AG04449 (cell line): ENCODE results near the gene SYMPK.

Experiments used
- CTCF ChIA-PET: fragments of 350-600 bp; formaldehyde crosslinking; extraction: SDS; loops from one replicate; lab custom pipeline; 2021; ENCODE audit warnings: antibody characterized with exemption; lab: Yijun Ruan, JAX
- POLR2A ChIA-PET: fragments of 400-600, 350-600 bp; formaldehyde crosslinking; extraction: SDS; loops from one replicate; lab custom pipeline; 2020; ENCODE audit warnings: antibody characterized with exemption, inconsistent platforms; lab: Yijun Ruan, JAX
- DNase-seq: peaks from one replicate; pipeline ENCODE4 v3.0.0-alpha.2; 2010; ENCODE audit warnings: low read depth, low spot score
- H3K4me3 ChIP-seq: 2 replicates; pipeline ENCODE4 v1.5.1; 2011; ENCODE audit warnings: low read depth, mild to moderate bottlenecking, control low read depth, low read length
- CTCF ChIP-seq: IDR thresholded peaks from one replicate; pipeline ENCODE4 v1.5.1; 2011; ENCODE audit warnings: mild to moderate bottlenecking, moderate library complexity, low read length, control low read depth, inconsistent platforms; ENCODE audit not compliant: insufficient read depth; ENCODE audit errors: missing control alignments

The SYMPK gene

GRCh38 chr19:45792470-45793177 lies 70.3 kb downstream of the SYMPK start, which contains the start of gene DMWD:
DMWD (minus strand) TSS chr19:45792845; CDS start chr19:45792756, 89 bp downstream.
- POLR2A ChIA-PET, result interaction anchor here (0.6 to 1.9 kb wide), 5 partner anchors 10 to 38 kb away, joined by 3 to 22 read pairs (median 4); partner anchors contain the start of genes DMPK and SIX5
- peak; percentile 88 for DNase-seq
- H3K4me3 ChIP-seq, result peak within 1 kb of the TSS; percentile 89
- CTCF ChIA-PET, result interaction anchor here (0.6 to 4.8 kb wide), 5 partner anchors 8 to 101 kb away, joined by 3 to 36 read pairs (median 7); partner anchors contain the start of genes DMPK, SIX5 and SNRPD2
- TF ChIP-seq CTCF, result no peak

- no peak for TF ChIP-seq CTCF
- DNase-seq, result no peak
- ChIA-PET POLR2A (interaction anchor here (0.7 to 1.9 kb wide), 4 partner anchors 9 to 37 kb away, joined by 3 to 22 read pairs (median 8); partner anchors contain the start of genes DMPK and SIX5), CTCF (interaction anchor here (1.5 to 4.8 kb wide), 4 partner anchors 8 to 25 kb away, joined by 7 to 36 read pairs (median 18); partner anchors contain the start of genes DMPK and SIX5)
- H3K4me3 ChIP-seq, result peak overlapping the region; percentile 89
Observed at GRCh38 chr19:45791744-45792469, 71.0 kb downstream of the SYMPK start.

GRCh38 chr19:45790942-45791341 lies 72.0 kb downstream of the SYMPK start:
- CTCF ChIA-PET, result interaction anchor here (0.6 to 4.8 kb wide), 4 partner anchors 9 to 21 kb away, joined by 3 to 36 read pairs (median 14); partner anchors contain the start of genes DMPK and SIX5
- DNase-seq, result no peak
- POLR2A ChIA-PET, result interaction anchor here (0.7 kb wide), 1 partner anchor 8 kb away, joined by 3 read pairs; no protein-coding TSS in a partner anchor
- peak overlapping the region; percentile 89 for H3K4me3 ChIP-seq
- no peak for TF ChIP-seq CTCF

- POLR2A ChIA-PET, result no interaction called here
- TF ChIP-seq CTCF, result no peak
- CTCF ChIA-PET, result interaction anchor here (1.2 to 4.0 kb wide), 3 partner anchors 10 to 17 kb away, joined by 3 to 20 read pairs (median 4); no protein-coding TSS in a partner anchor
- H3K4me3 ChIP-seq, result no peak overlapping the region
- DNase-seq, result no peak
Observed at GRCh38 chr19:45789035-45789786, 73.7 kb downstream of the SYMPK start.

DNA sequence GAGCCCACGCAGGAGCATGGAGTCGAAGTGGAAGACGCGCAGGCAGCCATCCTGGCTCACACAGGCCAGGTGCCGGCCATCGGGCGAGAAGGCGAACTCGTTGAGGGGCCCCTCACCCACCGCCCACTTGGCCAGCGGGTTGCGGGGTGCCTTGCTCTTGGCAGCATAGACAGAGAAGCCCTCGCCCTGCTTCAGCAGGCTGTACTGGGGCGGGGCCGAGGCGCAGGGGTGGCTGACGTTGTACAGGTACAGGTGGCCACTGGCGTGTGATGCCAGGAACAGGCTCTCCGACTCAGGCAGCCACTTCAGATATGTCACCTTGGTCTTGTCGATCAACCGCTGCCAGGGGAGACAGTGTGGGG lies 76.4 kb downstream of the SYMPK start:
- H3K4me3 ChIP-seq, result no peak overlapping the region
- no peak for TF ChIP-seq CTCF
- ChIA-PET POLR2A (no interaction called here), CTCF (interaction anchor here (1.0 kb wide), 1 partner anchor 13 kb away, joined by 3 read pairs; no protein-coding TSS in a partner anchor)
- DNase-seq, result no peak
